GM21528 (cell line): ENCODE results near the gene PGAM2.

Source experiments
- ATAC-seq: cut with Tn5 transposase; IDR thresholded peaks from one replicate; pipeline ENCODE4 v1.9.1; 2021; ENCODE audit warnings: mild to moderate bottlenecking, moderate library complexity; ENCODE audit not compliant: unreplicated experiment, low FRiP score

Gene PGAM2

DNA sequence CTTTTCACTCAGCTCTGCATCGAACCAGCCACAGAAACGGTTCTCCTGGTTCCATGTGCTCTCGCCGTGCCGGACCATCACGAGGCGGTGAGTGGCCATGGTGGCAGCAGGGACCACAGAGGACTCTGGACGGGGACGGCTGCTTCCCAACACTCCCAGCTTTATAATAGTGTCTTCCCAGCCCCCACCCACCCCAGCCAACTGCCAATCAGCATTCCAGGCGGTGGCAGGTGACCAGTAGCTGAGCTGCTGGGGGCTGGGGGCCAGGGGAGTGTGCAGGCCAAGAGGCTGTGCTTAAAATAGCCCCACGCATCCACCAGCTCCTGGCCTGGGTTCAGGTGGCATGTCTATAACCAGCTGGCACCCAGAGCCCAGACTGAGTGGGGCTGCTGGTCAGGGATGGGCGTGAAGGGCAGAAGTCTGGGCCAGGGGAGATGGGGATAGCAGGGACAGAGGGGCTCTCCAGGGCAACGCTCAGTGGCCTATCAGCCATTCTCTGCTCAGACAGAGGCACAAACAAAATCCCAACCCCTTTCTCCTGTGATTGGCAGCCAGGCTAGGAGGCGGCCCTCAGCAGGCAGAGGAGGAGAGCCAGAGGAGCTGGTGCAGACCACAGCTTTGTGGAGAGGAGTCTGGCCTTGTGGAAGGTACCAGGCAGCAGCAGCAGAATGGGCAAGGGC is at the start of gene PGAM2:
TSS of gene PGAM2 (minus strand) at position 137 of the 680 bp plus-strand sequence. CDS start at position 99, 38 bp downstream.
- ATAC-seq, result no peak

- no peak for ATAC-seq
Measured at GRCh38 chr7:44114586-44115310, 49.4 kb upstream of the PGAM2 start.

DNA sequence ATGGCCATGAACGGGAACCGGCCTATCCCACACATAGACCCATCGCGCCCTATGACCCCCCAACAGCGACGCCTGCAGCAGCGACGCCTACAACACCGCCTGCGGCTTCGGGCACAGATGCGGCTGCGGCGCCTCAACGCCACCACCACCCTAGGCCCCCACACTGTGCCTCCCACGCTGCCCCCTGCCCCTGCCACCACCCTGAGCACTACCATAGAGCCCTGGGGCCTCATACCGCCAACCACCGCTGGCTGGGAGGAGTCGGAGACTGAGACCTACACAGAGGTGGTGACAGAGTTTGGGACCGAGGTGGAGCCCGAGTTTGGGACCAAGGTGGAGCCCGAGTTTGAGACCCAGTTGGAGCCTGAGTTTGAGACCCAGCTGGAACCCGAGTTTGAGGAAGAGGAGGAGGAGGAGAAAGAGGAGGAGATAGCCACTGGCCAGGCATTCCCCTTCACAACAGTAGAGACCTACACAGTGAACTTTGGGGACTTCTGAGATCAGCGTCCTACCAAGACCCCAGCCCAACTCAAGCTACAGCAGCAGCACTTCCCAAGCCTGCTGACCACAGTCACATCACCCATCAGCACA is 48.5 kb upstream of the PGAM2 start:
- ATAC-seq, result no peak

GRCh38 chr7:44112997-44113763 is 47.8 kb upstream of the PGAM2 start:
- ATAC-seq, result no peak

DNA sequence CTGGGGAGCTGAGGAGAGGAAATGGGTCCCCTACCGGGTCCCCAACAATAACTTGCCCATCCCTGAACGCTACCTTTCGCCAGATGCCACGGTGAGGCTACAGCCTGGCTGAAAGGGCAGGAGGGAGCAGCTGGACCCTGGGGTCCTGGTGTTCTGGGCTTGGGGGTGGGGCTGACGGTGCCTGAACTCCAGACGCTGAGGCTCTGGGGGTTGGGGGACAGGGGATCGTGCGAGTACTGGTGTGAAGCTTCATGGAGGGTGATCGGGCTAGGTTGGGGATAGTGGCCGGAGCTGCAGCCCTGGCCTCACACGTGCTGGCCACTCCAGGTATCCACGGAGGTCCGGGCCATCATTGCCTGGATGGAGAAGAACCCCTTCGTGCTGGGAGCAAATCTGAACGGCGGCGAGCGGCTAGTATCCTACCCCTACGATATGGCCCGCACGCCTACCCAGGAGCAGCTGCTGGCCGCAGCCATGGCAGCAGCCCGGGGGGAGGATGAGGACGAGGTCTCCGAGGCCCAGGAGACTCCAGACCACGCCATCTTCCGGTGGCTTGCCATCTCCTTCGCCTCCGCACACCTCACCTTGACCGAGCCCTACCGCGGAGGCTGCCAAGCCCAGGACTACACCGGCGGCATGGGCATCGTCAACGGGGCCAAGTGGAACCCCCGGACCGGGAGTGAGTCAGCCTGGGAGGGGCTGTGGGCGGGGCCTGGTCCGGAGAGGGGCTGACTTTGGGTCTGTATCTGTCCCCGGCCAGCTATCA is 47.0 kb upstream of the PGAM2 start:
- ATAC-seq, result no peak

DNA sequence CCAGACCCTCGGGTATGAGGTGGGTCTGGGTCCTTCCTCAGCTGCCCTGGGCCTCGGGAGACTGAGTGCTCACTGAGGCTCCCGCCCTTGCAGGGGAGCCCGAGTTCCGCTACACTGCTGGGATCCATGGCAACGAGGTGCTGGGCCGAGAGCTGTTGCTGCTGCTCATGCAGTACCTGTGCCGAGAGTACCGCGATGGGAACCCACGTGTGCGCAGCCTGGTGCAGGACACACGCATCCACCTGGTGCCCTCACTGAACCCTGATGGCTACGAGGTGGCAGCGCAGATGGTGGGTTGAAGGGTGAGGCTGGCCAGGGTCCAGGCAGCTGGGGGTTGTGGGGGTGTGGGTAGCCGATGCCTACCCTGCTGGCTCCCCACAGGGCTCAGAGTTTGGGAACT is 46.4 kb upstream of the PGAM2 start:
- ATAC-seq, result no peak

DNA sequence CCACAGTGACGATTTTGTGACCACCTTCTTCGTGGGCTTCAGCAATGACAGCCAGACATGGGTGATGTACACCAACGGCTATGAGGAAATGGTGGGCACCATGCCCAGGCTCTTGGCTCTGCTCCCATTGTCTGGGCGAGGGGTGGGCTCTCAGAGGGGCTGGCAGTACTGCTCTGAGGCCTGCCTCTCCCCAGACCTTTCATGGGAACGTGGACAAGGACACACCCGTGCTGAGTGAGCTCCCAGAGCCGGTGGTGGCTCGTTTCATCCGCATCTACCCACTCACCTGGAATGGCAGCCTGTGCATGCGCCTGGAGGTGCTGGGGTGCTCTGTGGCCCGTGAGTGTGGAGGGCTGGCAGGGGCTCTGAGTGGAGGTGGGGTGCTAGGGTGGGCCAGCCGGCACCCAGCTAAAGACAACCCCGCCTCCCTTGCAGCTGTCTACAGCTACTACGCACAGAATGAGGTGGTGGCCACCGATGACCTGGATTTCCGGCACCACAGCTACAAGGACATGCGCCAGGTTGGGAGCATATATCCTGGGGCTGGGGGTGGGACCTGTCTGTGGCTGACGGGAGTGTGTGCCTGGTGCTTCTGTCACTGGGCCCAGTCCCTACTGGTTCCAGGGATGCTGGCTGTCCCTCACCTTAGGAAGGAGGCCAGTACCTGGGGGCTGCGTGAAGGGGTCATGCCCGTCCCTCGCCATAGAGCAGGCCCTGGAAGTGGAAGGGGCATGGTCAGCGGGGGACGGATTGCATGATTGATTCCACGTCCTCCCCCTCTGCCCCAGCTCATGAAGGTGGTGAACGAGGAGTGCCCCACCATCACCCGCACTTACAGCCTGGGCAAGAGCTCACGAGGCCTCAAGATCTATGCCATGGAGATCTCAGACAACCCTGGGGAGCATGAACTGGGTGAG is 45.6 kb upstream of the PGAM2 start:
- no peak for ATAC-seq

DNA sequence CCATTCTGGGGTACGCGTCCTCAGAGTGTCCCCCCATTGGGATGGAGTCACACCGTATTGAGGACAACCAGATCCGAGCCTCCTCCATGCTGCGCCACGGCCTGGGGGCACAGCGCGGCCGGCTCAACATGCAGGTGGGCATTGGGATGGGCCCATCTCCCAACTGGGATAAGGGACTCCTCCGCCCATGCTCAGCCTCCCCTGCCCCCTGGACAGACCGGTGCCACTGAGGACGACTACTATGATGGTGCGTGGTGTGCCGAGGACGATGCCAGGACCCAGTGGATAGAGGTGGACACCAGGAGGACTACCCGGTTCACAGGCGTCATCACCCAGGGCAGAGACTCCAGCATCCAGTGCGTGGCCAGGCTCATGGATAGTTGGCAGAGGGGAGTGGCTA is 44.6 kb upstream of the PGAM2 start:
- no peak for ATAC-seq

- ATAC-seq, result no peak
Measured at GRCh38 chr7:44108768-44109750, 43.7 kb upstream of the PGAM2 start.

DNA sequence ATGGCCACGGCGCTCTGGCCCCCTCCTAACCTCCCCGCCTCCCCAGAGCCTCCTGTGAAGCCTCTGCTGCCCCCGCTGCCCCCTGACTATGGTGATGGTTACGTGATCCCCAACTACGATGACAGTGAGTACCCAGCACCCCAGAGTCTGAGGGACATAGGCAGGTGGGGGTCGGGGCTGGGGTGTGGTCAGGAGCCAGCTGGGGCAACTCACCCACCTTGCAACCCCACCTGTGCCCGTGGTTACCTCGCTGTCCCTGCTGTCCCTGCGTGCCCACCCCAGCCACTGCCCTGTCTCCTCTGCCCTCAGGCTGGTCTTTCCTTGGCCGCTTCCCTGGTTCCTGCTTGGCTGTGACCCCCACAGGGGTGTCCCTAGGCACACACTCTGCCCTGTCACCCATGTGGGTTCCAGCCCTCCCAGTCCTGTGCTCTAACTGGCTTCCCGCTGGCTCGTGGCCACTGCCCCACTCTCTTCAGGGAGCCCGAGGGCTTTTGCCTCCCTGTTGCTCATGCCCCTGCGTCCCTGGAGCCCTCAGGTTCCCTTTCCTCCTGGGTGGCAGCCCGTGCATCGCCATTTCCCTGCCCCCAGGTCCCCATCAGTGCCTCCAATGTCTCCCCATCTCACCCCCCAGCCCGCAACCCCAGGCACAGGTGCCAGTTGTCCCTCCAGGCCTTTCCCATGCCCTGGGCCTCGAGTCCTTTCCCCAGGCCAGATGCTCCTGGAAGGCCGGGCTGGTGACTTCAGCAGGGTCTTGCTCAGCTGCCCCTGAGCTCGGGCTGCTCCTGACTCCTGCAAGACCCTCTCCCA is 42.8 kb upstream of the PGAM2 start:
- no peak for ATAC-seq

- no peak for ATAC-seq
Measured at GRCh38 chr7:44107116-44107960, 42.0 kb upstream of the PGAM2 start.

GRCh38 chr7:44106311-44107065 is 41.1 kb upstream of the PGAM2 start:
- no peak for ATAC-seq

DNA sequence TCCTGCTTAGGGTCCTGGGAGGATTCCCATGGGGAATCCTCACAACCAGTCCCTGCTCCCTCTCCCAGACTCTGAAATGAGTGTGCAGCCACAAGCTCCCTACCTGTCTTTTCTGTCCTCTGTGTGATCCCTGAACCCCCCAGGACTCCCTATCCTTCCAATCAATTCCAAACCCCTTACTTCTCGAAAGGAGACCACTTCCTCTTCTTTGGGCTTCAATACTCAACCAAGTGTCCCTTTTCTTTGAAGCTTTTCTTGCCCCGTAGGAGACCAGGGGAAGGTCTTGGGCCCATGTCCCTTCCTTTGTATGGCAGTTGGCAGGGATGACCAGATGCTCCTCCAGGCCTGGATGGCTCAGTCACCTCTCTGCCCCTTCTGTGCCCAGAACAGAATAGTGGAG is 40.5 kb upstream of the PGAM2 start:
- no peak for ATAC-seq

GRCh38 chr7:44104860-44105771 is 39.7 kb upstream of the PGAM2 start:
- no peak for ATAC-seq
